SK-N-DZ (cell line): ENCODE data around the gene SETD3.

Experiments used
- DNase-seq: peaks from one replicate; pipeline ENCODE4 v3.0.0-alpha.2; 2015; ENCODE audit warnings: low spot score

The SETD3 gene

DNA sequence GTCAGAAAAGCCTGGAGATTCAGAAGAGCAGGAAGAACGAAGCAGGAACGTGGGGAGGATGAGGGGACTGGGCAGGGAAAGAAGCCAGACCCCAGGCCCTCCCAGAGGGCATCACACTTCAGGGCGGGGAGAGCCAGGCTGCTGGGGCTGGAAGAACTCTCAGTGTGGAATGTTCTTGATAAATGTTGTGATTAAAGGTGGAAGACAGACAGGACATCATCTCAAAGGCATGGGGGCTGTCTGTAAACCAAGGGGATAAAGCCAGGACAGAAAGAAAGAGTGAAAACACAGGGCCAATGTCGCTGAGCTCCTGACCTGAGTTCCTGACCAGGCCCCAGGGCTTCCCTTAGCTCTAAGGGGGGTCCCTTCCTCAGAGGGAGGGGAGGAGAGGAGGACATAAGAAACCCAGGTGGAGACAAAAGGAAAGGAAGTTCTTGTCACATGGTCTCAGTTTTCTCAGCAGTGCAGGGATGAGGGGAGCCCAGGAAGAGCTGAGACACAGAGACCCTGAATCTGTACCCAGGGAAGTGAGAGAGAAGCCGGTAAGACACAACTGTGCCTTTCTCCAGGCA lies 56.3 kb downstream of the SETD3 start:
- no peak for DNase-seq

DNA sequence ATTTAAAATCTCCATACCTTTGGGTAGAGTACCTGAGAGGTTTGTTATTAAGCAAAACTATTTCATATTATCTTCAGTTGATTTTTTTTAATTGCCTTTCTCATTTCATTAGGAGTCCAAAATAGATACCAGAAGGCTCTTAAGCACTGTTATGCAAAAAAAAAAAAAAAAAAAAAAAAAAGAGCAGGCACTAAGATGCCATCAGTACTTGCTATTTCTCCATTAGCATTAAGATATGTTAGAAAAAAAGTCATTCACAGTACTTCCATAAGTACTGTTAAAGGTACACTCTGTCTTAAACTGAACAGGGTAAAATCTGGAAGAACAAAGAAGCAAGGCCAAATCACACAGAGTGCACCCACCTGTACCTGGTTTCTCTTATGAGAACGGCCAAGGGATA lies 57.2 kb downstream of the SETD3 start:
- DNase-seq = no peak

DNA sequence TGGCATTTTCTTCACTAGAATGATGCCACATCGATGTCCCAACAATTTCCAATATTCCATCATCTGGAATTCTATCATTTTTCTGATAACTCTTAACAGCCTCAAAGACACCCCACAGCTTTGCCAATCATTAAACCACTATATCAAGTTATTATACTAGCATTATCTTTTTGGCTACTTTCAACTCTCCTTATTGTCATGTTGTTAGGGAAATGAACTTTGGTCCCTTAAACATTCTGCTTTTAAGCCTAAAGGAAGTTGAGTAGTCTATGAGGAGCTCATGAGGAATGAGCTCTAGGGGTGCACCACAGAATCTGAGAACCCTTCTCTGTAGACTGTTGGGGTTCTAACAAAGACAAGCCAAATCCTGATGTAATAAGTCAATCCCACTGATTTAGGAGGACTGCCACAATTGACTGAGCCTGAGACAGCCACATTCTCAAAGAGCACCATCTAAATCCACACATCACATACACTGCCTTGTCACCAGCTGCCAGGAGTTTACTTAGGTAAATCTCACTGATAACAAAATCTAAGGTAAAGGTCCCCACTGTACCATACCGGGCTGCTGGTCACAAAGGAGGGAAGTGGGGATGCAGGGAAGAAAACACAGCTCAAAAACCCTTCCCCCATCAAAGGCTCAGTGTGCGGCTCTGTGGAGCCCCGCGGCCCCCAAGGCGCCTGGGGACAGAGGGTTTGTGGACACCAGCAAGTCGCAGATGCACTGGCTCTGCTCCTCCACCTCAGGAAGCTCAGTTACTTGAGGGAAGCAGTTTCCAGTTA lies 58.2 kb downstream of the SETD3 start:
- DNase-seq = no peak

DNA sequence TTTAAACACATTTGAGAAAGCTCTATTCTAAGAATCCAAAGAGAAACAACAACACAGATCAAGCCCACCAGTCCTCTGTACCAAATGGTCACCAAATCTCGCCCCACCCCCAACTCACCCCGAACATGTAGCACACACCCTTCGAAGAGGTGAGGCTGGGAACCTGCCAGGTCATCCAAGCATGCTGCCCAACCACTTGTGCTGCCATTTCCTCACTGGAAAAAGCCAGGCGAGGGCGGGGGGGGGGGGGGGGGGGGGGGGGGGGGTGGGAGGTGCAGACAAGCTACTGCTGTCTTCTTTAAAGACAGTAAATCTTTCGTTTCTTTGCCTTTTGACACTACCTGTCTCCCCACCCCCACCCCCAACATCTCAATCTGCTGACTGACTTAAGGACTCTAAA lies 59.9 kb downstream of the SETD3 start:
- no peak for DNase-seq

DNA sequence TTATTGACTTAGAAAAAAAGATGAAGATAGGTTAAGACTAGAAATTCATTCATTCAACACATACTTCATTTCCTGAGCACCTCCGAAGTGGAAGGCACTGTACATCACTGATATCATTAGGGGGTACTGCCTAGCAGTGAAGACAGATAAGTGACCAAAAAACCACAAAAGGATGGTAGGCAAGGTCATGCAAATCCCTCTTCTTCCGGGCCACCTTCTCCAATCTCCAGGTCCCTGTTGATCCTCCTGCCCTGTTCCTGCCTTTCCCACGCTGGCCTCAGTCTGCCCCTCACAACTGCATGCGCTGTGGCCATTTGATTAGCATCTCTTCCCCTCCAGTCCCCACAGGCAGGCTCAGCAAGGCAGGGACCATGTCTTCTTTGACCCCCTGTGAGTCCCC lies 60.8 kb downstream of the SETD3 start:
- no peak for DNase-seq

DNA sequence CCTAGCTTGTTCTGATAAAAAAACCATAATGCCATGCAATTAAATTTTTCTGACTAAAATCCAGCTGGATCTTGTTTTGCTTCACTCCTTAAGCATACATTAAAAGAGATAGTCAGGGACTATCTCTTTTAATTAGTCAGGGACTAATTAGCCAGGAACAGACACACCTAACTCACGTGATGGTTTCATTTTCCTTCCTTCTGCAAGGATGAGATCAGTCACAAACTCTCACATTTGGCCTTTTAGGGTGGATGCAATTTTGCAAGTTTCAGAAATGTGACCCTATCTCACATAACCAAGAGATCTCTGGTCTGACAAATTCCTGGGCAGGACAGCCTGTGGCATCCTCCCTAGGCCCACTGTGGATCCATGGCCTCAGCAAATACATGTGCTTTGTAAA lies 62.4 kb downstream of the SETD3 start:
- no peak for DNase-seq

DNA sequence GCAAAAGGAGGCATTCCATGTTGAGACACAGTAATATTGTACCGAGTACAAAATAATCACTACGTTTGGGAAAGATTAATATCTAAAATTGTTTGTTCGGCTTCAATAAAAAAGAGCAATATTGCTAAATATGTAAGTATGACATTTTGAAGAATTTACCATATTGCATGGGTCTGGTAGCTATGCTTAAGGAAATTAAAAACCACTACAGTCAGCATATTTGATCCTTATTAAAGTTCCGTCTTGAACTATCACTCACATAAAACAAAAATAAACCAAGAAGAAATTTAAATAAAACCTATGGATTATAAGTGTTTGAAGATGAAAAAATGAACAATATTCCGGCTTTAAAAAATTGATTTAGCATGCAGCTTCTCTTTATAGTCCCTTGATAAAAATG lies 63.8 kb downstream of the SETD3 start:
- DNase-seq = no peak

DNA sequence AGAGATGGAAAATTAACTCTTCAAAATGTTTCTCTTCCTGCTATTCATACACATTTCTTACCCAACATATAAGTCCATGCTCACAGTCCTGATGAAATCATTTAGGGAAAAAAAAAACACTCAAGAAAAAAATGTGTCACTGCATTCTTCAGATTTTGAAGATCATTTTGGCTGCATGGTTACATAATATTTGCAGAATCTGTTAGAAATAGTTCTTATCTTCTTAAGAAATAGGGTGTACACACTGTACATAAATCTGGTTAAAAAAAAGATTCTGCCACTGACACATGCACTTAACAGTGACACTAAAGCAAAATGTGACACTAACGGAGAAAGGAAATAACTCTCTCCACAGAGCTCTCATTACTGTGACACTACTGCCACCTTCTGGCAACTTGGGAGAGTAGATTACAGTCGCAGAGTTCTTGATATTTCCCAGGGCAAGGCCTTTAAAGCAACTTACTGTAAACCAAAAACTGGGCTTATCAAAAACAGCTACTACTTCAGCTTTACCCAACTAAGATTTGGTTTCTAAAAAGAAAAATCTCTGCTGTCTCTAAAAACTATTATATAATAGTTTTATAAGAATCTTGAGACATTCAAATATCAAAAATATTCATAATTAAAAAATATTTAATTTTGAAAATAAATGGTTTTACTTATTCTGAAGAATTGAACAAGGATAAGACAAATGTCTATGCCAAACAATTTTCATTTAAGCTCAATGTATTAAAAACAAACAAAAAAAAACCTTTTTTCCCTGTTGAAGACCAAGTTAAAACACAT lies 65.0 kb downstream of the SETD3 start:
- peak; percentile 69 for DNase-seq

DNA sequence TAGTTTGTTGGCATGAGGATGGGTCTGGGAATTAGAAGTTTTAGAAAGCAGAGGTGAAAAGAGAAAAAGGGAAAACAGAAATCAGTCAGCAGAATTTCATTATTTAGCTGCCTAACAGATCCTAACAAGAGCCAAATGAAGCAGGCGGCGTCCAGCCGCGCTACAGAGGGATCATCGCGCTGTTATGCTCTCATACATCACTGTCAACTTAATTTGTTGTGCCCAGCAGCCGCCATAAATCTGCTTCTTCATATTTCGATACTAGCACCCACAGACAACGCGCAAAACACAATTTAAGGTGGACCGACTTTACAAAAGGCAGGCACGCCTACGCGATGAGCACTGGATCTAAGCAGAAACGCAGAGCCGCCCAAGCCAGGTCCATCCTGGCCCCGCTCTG lies 66.7 kb downstream of the SETD3 start:
- peak; percentile 8 for DNase-seq

DNA sequence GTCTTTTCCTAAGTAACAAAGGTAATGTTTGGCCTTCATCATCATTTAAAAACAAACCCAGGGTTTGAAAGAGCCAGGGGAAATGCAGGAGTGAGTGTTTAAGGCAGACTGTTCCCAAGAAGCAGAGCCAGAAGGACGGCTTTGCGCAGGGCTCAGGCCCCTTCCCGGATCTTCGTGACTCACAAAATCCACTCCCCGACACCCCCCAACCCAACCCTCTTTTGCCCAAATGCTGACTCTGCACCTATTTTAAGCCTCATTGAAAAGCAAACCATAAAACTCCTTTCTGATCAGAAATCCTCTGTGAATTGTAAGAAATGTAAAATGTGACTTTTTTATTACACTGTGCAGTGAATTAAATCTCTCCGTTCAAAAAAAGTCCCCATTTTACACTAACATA lies 67.5 kb downstream of the SETD3 start:
- DNase-seq = no peak

DNA sequence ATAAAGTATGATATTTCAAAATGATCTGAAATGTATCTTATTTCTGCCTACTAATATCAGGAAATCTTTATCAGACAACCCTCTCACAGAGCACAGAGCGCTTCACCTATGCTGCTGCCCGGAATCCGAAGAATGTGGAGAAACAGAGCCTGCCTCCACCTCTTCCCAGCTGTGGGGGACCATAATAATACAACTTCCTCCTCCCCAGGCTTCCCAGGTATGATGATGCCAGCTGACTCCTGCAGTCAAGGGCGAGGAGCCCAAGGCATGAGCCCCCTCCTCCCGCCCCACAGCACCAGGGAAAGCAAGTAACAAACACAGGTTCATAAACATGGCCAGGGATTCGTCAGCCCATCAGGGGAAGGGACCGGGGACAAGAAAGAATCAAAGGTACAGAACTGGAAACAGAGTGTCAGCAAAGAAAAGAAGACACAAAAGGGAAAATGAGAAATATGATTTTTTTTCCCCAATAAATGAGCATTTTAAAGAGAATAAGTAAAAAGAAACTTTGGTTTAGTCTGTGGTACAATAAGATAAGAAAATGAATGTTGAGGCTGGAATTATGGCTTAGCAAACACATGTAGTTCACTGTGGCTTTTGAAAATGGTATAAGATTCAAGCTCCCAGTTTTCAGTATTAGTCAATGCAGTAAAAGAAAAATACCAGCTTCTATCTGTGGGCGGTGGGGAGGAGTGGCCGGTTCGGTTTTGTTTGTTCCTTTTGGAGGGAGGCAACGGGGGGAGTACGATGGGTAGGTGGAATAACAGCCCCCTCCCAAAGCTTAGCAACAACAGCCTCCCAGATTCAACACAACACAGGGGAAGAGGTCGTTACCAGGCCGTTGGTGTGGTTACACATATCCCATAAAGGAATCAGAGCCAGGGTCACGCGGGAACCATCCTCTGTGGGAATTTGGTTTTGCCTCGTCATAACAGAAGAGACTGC lies 68.3 kb downstream of the SETD3 start:
- DNase-seq = no peak

DNA sequence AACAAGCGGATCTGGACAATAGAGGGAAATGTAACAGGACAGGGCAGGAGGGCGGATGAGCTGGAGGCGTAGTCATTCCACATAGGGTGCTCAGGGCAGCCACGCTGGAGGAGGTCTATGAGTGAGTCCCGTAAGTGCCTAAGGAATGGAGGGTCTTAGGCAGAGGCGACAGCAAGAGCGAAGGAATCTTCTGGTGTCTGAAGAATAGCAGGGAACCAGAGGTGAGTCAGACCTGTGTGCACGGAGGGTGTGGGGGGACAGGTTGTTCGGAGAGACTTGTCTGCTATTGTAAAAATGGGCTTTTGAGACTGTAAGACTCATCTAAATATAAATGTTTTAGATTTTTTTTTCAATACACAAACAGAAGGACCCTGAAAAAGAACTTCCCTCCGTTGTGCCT lies 70.6 kb downstream of the SETD3 start:
- no peak for DNase-seq

DNA sequence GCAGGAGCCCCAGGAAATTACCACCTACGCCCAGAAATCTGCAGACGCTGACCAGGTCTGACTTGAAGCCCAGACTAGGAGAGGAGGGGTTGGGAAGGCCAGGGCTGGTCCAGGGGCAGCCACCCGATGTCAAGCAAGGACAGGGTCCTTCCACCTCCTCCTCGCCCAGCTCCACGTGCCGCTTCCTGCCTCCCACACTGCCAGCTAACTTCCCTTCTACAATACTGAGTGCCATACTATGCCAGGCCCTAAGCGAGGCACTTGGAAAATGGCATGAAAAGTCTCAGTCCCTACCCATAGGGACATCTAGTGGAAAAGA lies 71.7 kb downstream of the SETD3 start:
- no peak for DNase-seq

DNA sequence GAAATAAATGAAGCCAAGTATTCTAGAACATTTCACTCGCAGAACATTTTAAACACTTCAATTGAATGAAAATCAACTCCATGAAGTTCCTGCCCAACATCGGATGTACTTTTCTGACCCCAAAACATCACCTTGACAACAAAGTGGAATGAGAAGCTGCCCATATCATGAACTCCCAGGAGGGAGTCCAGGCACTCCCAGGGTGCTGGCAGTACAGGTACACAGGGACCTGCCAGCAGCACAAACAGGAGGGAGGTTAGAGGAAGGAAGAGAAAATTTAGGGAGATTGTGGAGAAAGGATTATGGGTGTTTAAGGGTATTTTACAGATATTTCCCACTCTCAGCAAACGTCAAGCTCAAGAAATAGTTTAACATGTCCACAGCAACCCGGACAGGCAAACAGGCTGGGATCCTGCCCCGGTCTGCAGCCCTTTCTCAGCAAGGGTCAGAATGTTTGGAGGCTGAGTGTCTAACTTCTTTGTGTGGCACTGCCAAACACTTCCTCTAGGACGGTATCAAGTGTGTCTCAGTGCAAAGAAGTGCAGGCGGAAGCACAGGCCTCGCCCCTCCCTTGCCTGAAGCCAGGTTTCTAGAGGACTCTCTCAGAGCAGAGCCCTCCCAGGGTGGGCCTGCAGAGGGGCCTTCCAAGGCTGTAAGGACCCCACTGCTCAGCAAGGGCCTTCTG lies 72.2 kb downstream of the SETD3 start:
- no peak for DNase-seq

DNA sequence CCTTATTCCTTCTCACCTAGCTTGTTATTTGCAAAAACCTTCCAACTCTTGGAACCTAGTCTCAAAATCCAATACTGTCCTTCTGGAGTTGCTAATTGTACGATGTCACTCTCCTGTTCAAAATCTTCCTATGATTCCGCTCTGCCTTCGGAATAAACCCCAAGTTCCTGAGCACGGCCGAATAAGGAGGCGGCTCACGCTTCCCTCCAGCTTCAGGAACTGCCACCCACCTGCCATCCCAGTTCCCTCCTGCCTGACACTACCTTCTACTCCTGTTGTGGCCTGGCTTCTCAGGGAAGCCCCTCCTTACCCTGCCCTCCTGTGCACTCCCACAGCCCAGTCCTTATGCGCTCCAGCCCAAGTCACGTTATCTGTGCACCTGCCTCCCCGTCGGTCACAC lies 73.2 kb downstream of the SETD3 start:
- no peak for DNase-seq

DNA sequence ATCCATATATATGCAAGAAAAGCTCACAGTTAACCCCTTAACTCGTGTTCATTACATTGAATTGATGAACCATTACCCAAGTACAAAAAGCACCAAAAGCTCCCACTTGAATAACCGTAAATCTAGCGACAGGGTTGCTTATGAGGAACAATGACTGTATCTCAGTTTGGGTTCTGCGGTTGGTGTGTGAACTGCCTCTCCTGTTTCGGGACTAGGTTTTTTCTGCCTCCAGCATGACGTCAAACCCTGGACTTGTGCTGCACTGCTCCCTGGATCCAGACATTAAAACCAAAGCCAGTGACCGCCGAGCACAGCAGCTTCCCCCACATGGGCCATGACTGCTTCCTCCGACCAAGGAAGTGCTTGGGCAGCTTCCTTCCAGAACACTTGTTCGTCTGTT lies 77.7 kb downstream of the SETD3 start:
- no peak for DNase-seq

DNA sequence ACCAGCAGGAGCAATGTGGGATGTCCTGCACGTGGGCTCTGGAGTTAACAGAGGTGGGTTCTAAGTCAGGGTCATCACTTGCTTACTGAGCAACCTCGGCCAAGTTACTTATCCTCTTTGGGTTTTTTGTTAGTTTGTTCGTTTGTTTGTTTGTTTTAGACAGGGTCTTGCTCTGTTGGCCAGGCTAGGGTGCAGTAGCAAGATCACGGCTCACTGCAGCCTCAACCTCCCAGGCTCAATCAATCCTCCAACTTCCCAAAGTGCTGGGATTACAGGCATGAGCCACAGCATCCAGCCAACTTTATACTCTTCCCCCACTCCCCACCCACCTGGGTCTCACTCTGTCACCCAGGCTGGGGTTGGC lies 78.4 kb downstream of the SETD3 start:
- no peak for DNase-seq

DNA sequence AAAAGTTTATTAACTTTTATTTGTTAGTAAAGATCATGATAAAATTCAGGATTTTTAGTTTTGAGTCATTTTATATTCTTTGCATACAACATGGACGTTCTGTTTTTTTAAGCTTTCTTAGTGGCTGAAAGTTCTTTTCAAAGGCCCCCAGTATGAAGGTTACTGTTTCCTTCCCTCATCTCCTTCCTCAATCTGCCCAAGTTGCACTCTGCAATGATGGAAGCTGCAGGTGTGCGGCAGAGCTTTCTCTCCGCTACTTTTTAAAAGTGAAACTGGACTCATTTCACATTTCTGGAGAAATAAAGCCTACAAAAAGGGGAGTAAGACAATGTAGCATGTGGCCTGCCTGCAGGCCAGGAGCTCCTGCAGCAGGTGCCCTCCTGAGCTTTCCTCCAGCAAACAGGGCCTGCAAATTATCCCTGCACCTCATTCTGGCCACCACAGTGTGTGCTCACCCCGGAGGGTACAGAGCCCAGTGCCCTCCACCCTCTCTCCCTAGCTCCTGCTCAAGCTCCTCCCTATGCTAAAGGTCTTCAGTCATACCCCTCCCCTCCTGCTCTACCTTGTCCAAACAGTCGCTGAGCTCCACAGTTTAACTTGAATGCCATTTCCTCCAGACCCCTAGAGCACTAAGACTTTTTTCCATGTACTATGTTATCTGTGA lies 78.9 kb downstream of the SETD3 start:
- DNase-seq = no peak

DNA sequence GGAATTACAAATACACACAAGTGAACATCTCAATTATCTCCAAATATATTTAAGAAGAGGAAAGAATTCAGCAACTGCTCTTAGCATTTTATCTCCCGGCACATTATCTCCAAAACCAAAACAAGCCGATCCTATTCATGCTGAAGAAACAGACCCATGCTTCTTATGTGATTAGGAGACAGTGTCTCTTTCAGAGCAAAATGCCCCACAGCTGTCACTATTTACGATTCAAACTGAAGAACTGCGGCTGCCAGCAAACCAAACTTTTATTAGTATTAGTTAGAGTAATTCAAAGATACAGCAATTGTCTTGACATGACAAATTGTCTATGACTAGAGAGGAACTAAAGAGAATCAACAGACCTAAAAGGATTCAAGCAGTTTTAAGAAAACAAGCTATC lies 79.4 kb downstream of the SETD3 start:
- no peak for DNase-seq

DNA sequence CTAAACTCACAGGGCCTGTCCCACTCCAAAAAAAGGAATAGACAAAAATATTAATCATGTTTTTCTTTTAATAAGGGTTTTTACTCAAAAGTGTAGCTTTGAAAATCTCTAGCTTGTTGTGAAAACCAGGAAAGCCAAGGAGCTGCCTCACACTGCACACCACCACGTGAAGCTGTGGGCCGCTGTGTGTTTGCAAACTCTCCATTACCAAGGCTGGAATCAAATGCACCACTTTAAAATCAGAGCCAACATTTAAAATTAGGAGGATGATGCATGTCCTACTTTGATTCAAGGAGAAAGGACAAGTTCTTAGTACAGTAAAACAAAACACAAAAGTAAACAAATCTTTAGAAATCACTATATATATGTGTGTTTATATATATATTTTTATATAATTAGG lies 83.0 kb downstream of the SETD3 start:
- no peak for DNase-seq
